GM23338 (cell line): Measurements from ENCODE around the gene CPAMD8. TPM values are rescaled to one million over a fixed set of nuclear protein-coding genes. Genes with fewer than 3 reads are reported as not detected.

Experiments used
- ATAC-seq: fragments of 200-7000 bp; cut with Tn5 transposase; 3 replicates; pipeline ENCODE4 v1.9.1; 2020
- DNase-seq: peaks from one replicate; pipeline ENCODE4 v3.0.0-alpha.2; 2015; ENCODE audit warnings: low spot score
- H2AFZ ChIP-seq: fragments of 200-600 bp; sonication (generic); 2 replicates; pipeline ENCODE4 v1.8.0; 2016; ENCODE audit warnings: antibody characterized with exemption, mild to moderate bottlenecking, moderate library complexity
- H3F3A ChIP-seq: fragments of 200-600 bp; sonication (generic); replicated peaks from 2 replicates; pipeline ENCODE4 v1.8.0; 2017; ENCODE audit warnings: antibody characterized with exemption, mixed run types, low read depth
- H3K27ac ChIP-seq: fragments of 200-600 bp; sonication (generic); 2 replicates; pipeline ENCODE4 v1.6.1; 2016; ENCODE audit warnings: low read depth
- H3K27me3 ChIP-seq: fragments of 200-600 bp; sonication (generic); 2 replicates; pipeline ENCODE4 v1.8.0; 2016; ENCODE audit warnings: mild to moderate bottlenecking, mixed run types, moderate library complexity; ENCODE audit not compliant: insufficient read depth
- H3K36me3 ChIP-seq: fragments of 200-600 bp; sonication (generic); 2 replicates; pipeline ENCODE4 v1.8.0; 2016; ENCODE audit warnings: mild to moderate bottlenecking; ENCODE audit not compliant: insufficient read depth
- H3K4me1 ChIP-seq: fragments of 200-600 bp; sonication (generic); 2 replicates; pipeline ENCODE4 v1.8.0; 2016; ENCODE audit warnings: mild to moderate bottlenecking, moderate library complexity; ENCODE audit not compliant: insufficient read depth
- H3K4me2 ChIP-seq: fragments of 200-600 bp; sonication (generic); 2 replicates; pipeline ENCODE4 v1.7.1; 2017; ENCODE audit warnings: mixed run types
- H3K4me3 ChIP-seq: fragments of 200-600 bp; sonication (generic); 2 replicates; pipeline ENCODE4 v1.6.1; 2016; ENCODE audit warnings: mixed run types
- H3K79me2 ChIP-seq: fragments of 200-600 bp; sonication (generic); replicated peaks from 2 replicates; pipeline ENCODE4 v1.8.0; 2017; ENCODE audit warnings: mild to moderate bottlenecking; ENCODE audit not compliant: insufficient read depth
- H3K9me2 ChIP-seq: fragments of 200-600 bp; sonication (generic); 2 replicates; pipeline ENCODE4 v1.8.0; 2017; ENCODE audit not compliant: insufficient read depth
- H4K20me1 ChIP-seq: fragments of 200-600 bp; sonication (generic); replicated peaks from 2 replicates; pipeline ENCODE4 v1.8.0; 2017; ENCODE audit warnings: mild to moderate bottlenecking; ENCODE audit not compliant: insufficient read depth
- H3K27ac Mint-ChIP-seq: 2 replicates; pipeline ENCODE4 v1.8.0; 2020; ENCODE audit warnings: inconsistent platforms, mild to moderate bottlenecking, moderate library complexity, mixed read lengths
- H3K27me3 Mint-ChIP-seq: 3 replicates; pipeline ENCODE4 v1.8.0; 2022; ENCODE audit warnings: low read depth, mild to moderate bottlenecking, moderate library complexity, mixed read lengths, inconsistent platforms; ENCODE audit not compliant: insufficient read depth, poor library complexity
- H3K36me3 Mint-ChIP-seq: 3 replicates; pipeline ENCODE4 v1.8.0; 2021; ENCODE audit warnings: low read depth, mild to moderate bottlenecking, inconsistent platforms, moderate library complexity, mixed read lengths
- H3K4me1 Mint-ChIP-seq: 3 replicates; pipeline ENCODE4 v1.8.0; 2020; ENCODE audit warnings: mild to moderate bottlenecking, inconsistent platforms, mixed read lengths
- H3K4me3 Mint-ChIP-seq: 3 replicates; pipeline ENCODE4 v1.8.0; 2021; ENCODE audit warnings: moderate library complexity, mild to moderate bottlenecking, inconsistent platforms, mixed read lengths
- H3K9me3 Mint-ChIP-seq: 3 replicates; pipeline ENCODE4 v1.8.0; 2020; ENCODE audit warnings: moderate library complexity, mild to moderate bottlenecking, inconsistent platforms, mixed read lengths
- CREB1 ChIP-seq: fragments of 250-450 bp; sonication (Bioruptor Pico); IDR thresholded peaks from 2 replicates; pipeline ENCODE4 v1.5.0; 2020; ENCODE audit warnings: low read depth, mild to moderate bottlenecking, moderate library complexity
- CTCF ChIP-seq, 2 experiments: fragments of 200-600 bp in 1 of 2; sonication (generic) in 1 of 2; conservative IDR thresholded peaks; 2 replicates each; pipeline versions ENCODE4 v1.5.1 to v1.6.1; 2016 to 2017; ENCODE audit warnings: antibody characterized with exemption in 2 of 2, low read depth in 2 of 2, mild to moderate bottlenecking in 2 of 2, moderate library complexity in 1 of 2
- ETS1 ChIP-seq: IDR thresholded peaks from 2 replicates; pipeline ENCODE4 v1.6.1; 2016; ENCODE audit warnings: antibody characterized with exemption
- EZH2phosphoT487 ChIP-seq: fragments of 200-600 bp; sonication (generic); IDR thresholded peaks from one replicate; pipeline ENCODE4 v1.8.1; 2018; ENCODE audit warnings: antibody characterized with exemption; ENCODE audit not compliant: unreplicated experiment
- JUNB ChIP-seq: IDR thresholded peaks from one replicate; pipeline ENCODE4 v1.6.1; 2016; ENCODE audit warnings: antibody characterized with exemption; ENCODE audit not compliant: unreplicated experiment
- NANOG ChIP-seq: IDR thresholded peaks from 2 replicates; pipeline ENCODE4 v1.6.1; 2016; ENCODE audit warnings: antibody characterized with exemption, borderline replicate concordance
- REST ChIP-seq: IDR thresholded peaks from one replicate; pipeline ENCODE4 v1.6.1; 2018; ENCODE audit warnings: antibody characterized with exemption; ENCODE audit not compliant: unreplicated experiment
- STAT1 ChIP-seq: IDR thresholded peaks from one replicate; pipeline ENCODE4 v1.6.1; 2016; ENCODE audit warnings: antibody characterized with exemption; ENCODE audit not compliant: unreplicated experiment
- ZNF114 ChIP-seq: fragments of 250-450 bp; sonication (Bioruptor Pico); IDR thresholded peaks from 2 replicates; pipeline ENCODE4 v1.5.0; 2020; ENCODE audit warnings: mild to moderate bottlenecking, moderate library complexity
- ZNF331 ChIP-seq: fragments of 250-450 bp; sonication (Bioruptor Pico); IDR thresholded peaks from 2 replicates; pipeline ENCODE4 v1.5.0; 2020; ENCODE audit warnings: low read depth, mild to moderate bottlenecking, moderate library complexity
- ZNF462 ChIP-seq: fragments of 250-450 bp; sonication (Bioruptor Pico); IDR thresholded peaks from 2 replicates; pipeline ENCODE4 v1.5.0; 2020; ENCODE audit warnings: mild to moderate bottlenecking, moderate library complexity
- polyA plus RNA-seq: library from polyadenylated mRNA; unstranded; fragments of >200 nt; fragmentation: Nextera tagmentation; extraction: Ambion mirVana; gene quantifications from 2 replicates; pipeline ENCODE4 v1.2.1, GENCODE V29; 2016
- total RNA-seq: library from RNA; depleted of rRNA; stranded (reverse); fragments of >200 nt; shearing (Covaris generic); gene quantifications from 2 replicates; pipeline ENCODE4 v1.2.3, GENCODE V29; 2014

CPAMD8 gene
- total and polyA plus RNA-seq, 2 experiments from 2014 or later, result 4.4 to 11.8 TPM

GRCh38 chr19:16928351-16928750, 98.3 kb downstream of the CPAMD8 start:
- Mint-ChIP-seq H3K36me3 (peaks cover 37% of the 10 kb centered on the region), H3K4me3 (no peak overlapping the region), H3K27ac (no peak overlapping the region), H3K27me3 (peaks cover 13% of the 10 kb centered on the region), H3K9me3 (peaks cover 72% of the 10 kb centered on the region), H3K4me1 (no peaks in the 10 kb centered on the region)
- Histone ChIP-seq H3K27me3 (no peaks in the 10 kb centered on the region), H3K27ac (no peak overlapping the region), H3K9me2 (no peaks in the 10 kb centered on the region), H3F3A (no peaks in the 10 kb centered on the region), H3K4me3 (no peak overlapping the region), H2AFZ (no peak overlapping the region), H3K36me3 (no peaks in the 10 kb centered on the region), H4K20me1 (no peaks in the 10 kb centered on the region), H3K79me2 (no peaks in the 10 kb centered on the region), H3K4me1 (no peaks in the 10 kb centered on the region), H3K4me2 (no peak overlapping the region)
- ATAC-seq (no peak), DNase-seq (no peak)
- TF ChIP-seq ZNF114 (CRISPR knock-in tag) (no peak), REST (no peak), CREB1 (CRISPR knock-in tag) (no peak), CTCF (conservative IDR thresholded peaks at IDR 0.05; ENCODE audit: low read depth in 2 of 2) (no peak), ETS1 (no peak), STAT1 (no peak), ZNF331 (CRISPR knock-in tag) (no peak), ZNF462 (CRISPR knock-in tag) (no peak), JUNB (no peak), NANOG (no peak), EZH2phosphoT487 (no peak)
